ENCODE results near the gene KRABD2.

The KRABD2 gene

GRCh38 chr17:8345951-8346665, 30.4 kb downstream of the KRABD2 start:
- H3K9ac ChIP-seq (ENCODE audit: low read depth, low read length), result no peak overlapping the region
- TF ChIP-seq EZH2 (IDR thresholded peaks at IDR 0.05; ENCODE audit: borderline replicate concordance, low read depth, low read length, severe bottlenecking), result no peak
- TF ChIP-seq, protein P1, sequence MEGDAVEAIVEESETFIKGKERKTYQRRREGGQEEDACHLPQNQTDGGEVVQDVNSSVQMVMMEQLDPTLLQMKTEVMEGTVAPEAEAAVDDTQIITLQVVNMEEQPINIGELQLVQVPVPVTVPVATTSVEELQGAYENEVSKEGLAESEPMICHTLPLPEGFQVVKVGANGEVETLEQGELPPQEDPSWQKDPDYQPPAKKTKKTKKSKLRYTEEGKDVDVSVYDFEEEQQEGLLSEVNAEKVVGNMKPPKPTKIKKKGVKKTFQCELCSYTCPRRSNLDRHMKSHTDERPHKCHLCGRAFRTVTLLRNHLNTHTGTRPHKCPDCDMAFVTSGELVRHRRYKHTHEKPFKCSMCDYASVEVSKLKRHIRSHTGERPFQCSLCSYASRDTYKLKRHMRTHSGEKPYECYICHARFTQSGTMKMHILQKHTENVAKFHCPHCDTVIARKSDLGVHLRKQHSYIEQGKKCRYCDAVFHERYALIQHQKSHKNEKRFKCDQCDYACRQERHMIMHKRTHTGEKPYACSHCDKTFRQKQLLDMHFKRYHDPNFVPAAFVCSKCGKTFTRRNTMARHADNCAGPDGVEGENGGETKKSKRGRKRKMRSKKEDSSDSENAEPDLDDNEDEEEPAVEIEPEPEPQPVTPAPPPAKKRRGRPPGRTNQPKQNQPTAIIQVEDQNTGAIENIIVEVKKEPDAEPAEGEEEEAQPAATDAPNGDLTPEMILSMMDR (IDR thresholded peaks at IDR 0.05; ENCODE audit: borderline replicate concordance, extremely low read depth, low read length, poor library complexity, severe bottlenecking), result no peak
- H3K27ac ChIP-seq (ENCODE audit: low read length), result no peak overlapping the region
- H3K4me2 ChIP-seq (ENCODE audit: insufficient read depth, low read length), result no peak overlapping the region
- H3K36me3 ChIP-seq (ENCODE audit: insufficient read depth, low read length), result no peaks in the 10 kb centered on the region
- peaks cover 8% of the 10 kb centered on the region for H3K27me3 ChIP-seq (ENCODE audit: insufficient read depth, low read length, poor library complexity)
- H2AFZ ChIP-seq (ENCODE audit: low read depth, low read length), result no peak overlapping the region
- no peaks in the 10 kb centered on the region for H4K20me1 ChIP-seq (ENCODE audit: insufficient read depth, low read length)
- ATAC-seq (ENCODE audit: insufficient read depth, low read depth), result no peak
- no peaks in the 10 kb centered on the region for H3K9me3 ChIP-seq (ENCODE audit: insufficient read depth, low read length, severe bottlenecking)
- no peak overlapping the region for H3K4me3 ChIP-seq (ENCODE audit: low read depth in 1 of 2, low read length in 2 of 2)
- DNase-seq, result no peak
- no peaks in the 10 kb centered on the region for H3K4me1 ChIP-seq (ENCODE audit: insufficient read depth, low read length)
- no peaks in the 10 kb centered on the region for H3K79me2 ChIP-seq (ENCODE audit: insufficient read depth, low read length)

GRCh38 chr17:8345052-8345690, 31.3 kb downstream of the KRABD2 start:
- Histone ChIP-seq H3K9me3 (ENCODE audit: insufficient read depth, low read length, severe bottlenecking) (no peaks in the 10 kb centered on the region), H3K36me3 (ENCODE audit: insufficient read depth, low read length) (no peaks in the 10 kb centered on the region), H4K20me1 (ENCODE audit: insufficient read depth, low read length) (no peaks in the 10 kb centered on the region), H3K79me2 (ENCODE audit: insufficient read depth, low read length) (no peaks in the 10 kb centered on the region), H3K9ac (ENCODE audit: low read depth, low read length) (no peak overlapping the region), H3K4me2 (ENCODE audit: insufficient read depth, low read length) (no peak overlapping the region), H3K27me3 (ENCODE audit: insufficient read depth, low read length, poor library complexity) (peaks cover 8% of the 10 kb centered on the region), H3K4me1 (ENCODE audit: insufficient read depth, low read length) (no peaks in the 10 kb centered on the region), H2AFZ (ENCODE audit: low read depth, low read length) (no peak overlapping the region), H3K4me3 (ENCODE audit: low read depth in 1 of 2, low read length in 2 of 2) (no peak overlapping the region), H3K27ac (ENCODE audit: low read length) (no peak overlapping the region)
- no peak for TF ChIP-seq EZH2 (IDR thresholded peaks at IDR 0.05; ENCODE audit: borderline replicate concordance, low read depth, low read length, severe bottlenecking)
- TF ChIP-seq, protein P1 (IDR thresholded peaks at IDR 0.05; ENCODE audit: borderline replicate concordance, extremely low read depth, low read length, poor library complexity, severe bottlenecking), result no peak
- ATAC-seq (ENCODE audit: insufficient read depth, low read depth) (0 out of 3 replicates have a peak, but pooled peaks have one; percentile 33), DNase-seq (no peak)

- Histone ChIP-seq H3K4me2 (ENCODE audit: insufficient read depth, low read length) (no peak overlapping the region), H3K79me2 (ENCODE audit: insufficient read depth, low read length) (no peaks in the 10 kb centered on the region), H3K4me3 (ENCODE audit: low read depth in 1 of 2, low read length in 2 of 2) (no peak overlapping the region), H3K9me3 (ENCODE audit: insufficient read depth, low read length, severe bottlenecking) (no peaks in the 10 kb centered on the region), H3K4me1 (ENCODE audit: insufficient read depth, low read length) (no peaks in the 10 kb centered on the region), H3K9ac (ENCODE audit: low read depth, low read length) (no peak overlapping the region), H3K27me3 (ENCODE audit: insufficient read depth, low read length, poor library complexity) (peaks cover 8% of the 10 kb centered on the region), H2AFZ (ENCODE audit: low read depth, low read length) (no peak overlapping the region), H3K36me3 (ENCODE audit: insufficient read depth, low read length) (no peaks in the 10 kb centered on the region), H4K20me1 (ENCODE audit: insufficient read depth, low read length) (no peaks in the 10 kb centered on the region), H3K27ac (ENCODE audit: low read length) (no peak overlapping the region)
- DNase-seq (no peak), ATAC-seq (ENCODE audit: insufficient read depth, low read depth) (no peak)
- no peak for TF ChIP-seq EZH2 (IDR thresholded peaks at IDR 0.05; ENCODE audit: borderline replicate concordance, low read depth, low read length, severe bottlenecking)
- TF ChIP-seq, protein P1 (IDR thresholded peaks at IDR 0.05; ENCODE audit: borderline replicate concordance, extremely low read depth, low read length, poor library complexity, severe bottlenecking), result no peak
Observed at GRCh38 chr17:8341456-8341855, 35.0 kb downstream of the KRABD2 start.
